HG02943 (cell line): ENCODE measurements around the gene OR51S1.
"Not testable (repeated sequence)": the region's sequence is repeated elsewhere in the genome, so short reads cannot be mapped to it uniquely, and the experiment has no call there.

Experiments
- ATAC-seq: cut with Tn5 transposase; IDR thresholded peaks from one replicate; pipeline ENCODE4 v1.9.1; 2021; ENCODE audit warnings: mild to moderate bottlenecking, low read depth, moderate library complexity; ENCODE audit not compliant: unreplicated experiment

The OR51S1 gene

GRCh38 chr11:4809246-4809645, 39.8 kb downstream of the OR51S1 start:
- no peak for ATAC-seq

GRCh38 chr11:4808476-4808875, 40.5 kb downstream of the OR51S1 start:
- ATAC-seq, result no peak

GRCh38 chr11:4804280-4804679, 44.7 kb downstream of the OR51S1 start, which contains the start of gene OR52R1:
TSS of gene OR52R1 (minus strand) at chr11:4804380. CDS start at chr11:4804380, 0 bp downstream.
- ATAC-seq, result no peak

- not testable (repeated sequence) for ATAC-seq
These were observed 47.7 kb downstream of the OR51S1 start for GRCh38 chr11:4801316-4801715.

GRCh38 chr11:4798427-4799183, 50.4 kb downstream of the OR51S1 start:
- ATAC-seq, result no peak
